ENCODE data around the gene GPR78. TPM values are rescaled to one million over a fixed set of nuclear protein-coding genes. Genes with fewer than 3 reads are reported as not detected.

GPR78 gene
- polyA plus RNA-seq, 1 donor (not counting 4 experiments of a cell fraction or from before 2014, with no cell fraction given), result not detected

GRCh38 chr4:8617486-8618040, 37.4 kb downstream of the GPR78 start:
- H2AFZ ChIP-seq (ENCODE audit: control insufficient read depth, low read length), result no peak overlapping the region
- dilution Hi-C loops (cut with MboI; ENCODE audit: extremely low pct_ligation_motif_present, low sequenced_read_pairs), result no loop called here
- H4K20me1 ChIP-seq (ENCODE audit: control insufficient read depth, extremely low read depth, insufficient read depth, low read length), result no peaks in the 10 kb centered on the region
- no peaks in the 10 kb centered on the region for H3K4me1 ChIP-seq (ENCODE audit: control insufficient read depth, extremely low read depth, insufficient read depth, low read length)
- H3K79me2 ChIP-seq (ENCODE audit: control insufficient read depth, insufficient read depth, low read length), result no peaks in the 10 kb centered on the region
- TF ChIP-seq CTCF (optimal IDR thresholded peaks at IDR 0.05 in 1 of 3, IDR thresholded peaks at IDR 0.05 in 1 of 3, conservative IDR thresholded peaks at IDR 0.05 in 1 of 3; ENCODE audit: extremely low read depth in 1 of 3, insufficient read depth in 2 of 3, low read length in 3 of 3) (no peak), EZH2 (IDR thresholded peaks at IDR 0.05; ENCODE audit: low read length) (no peak)
- H3K36me3 ChIP-seq (ENCODE audit: control insufficient read depth in 2 of 2, extremely low read depth in 1 of 2, insufficient read depth in 2 of 2, low read length in 2 of 2), result no peaks in the 10 kb centered on the region
- H3K9me1 ChIP-seq (ENCODE audit: control insufficient read depth, extremely low read depth, insufficient read depth, low read length), result no peaks in the 10 kb centered on the region
- H3K27me3 ChIP-seq (ENCODE audit: control insufficient read depth, extremely low read depth, insufficient read depth, low read length), result no peaks in the 10 kb centered on the region
- no peak overlapping the region for H3K9ac ChIP-seq (ENCODE audit: control insufficient read depth, extremely low read depth, insufficient read depth, low read length)
- no peak for FAIRE-seq
- H3K4me3 ChIP-seq (ENCODE audit: control insufficient read depth in 2 of 3, extremely low read depth in 1 of 3, insufficient read depth in 2 of 3, low read depth in 1 of 3, low read length in 3 of 3), result no peak overlapping the region
- no peaks in the 10 kb centered on the region for H3K9me3 ChIP-seq (ENCODE audit: control insufficient read depth, low read depth, low read length)
- H3K4me2 ChIP-seq (ENCODE audit: control insufficient read depth, extremely low read depth, insufficient read depth, low read depth, low read length), result no peak overlapping the region
- DNase-seq (ENCODE audit: low read depth, low spot score), result no peak
- no peak overlapping the region for H3K27ac ChIP-seq (ENCODE audit: control insufficient read depth, insufficient read depth, low read length)

GRCh38 chr4:8618421-8618820, 38.2 kb downstream of the GPR78 start:
- no peak overlapping the region for H3K9ac ChIP-seq (ENCODE audit: control insufficient read depth, extremely low read depth, insufficient read depth, low read length)
- no peaks in the 10 kb centered on the region for H3K36me3 ChIP-seq (ENCODE audit: control insufficient read depth in 2 of 2, extremely low read depth in 1 of 2, insufficient read depth in 2 of 2, low read length in 2 of 2)
- TF ChIP-seq EZH2 (IDR thresholded peaks at IDR 0.05; ENCODE audit: low read length), result no peak
- TF ChIP-seq CTCF (optimal IDR thresholded peaks at IDR 0.05 in 1 of 3, IDR thresholded peaks at IDR 0.05 in 1 of 3, conservative IDR thresholded peaks at IDR 0.05 in 1 of 3; ENCODE audit: extremely low read depth in 1 of 3, insufficient read depth in 2 of 3, low read length in 3 of 3), result no peak
- no peaks in the 10 kb centered on the region for H3K79me2 ChIP-seq (ENCODE audit: control insufficient read depth, insufficient read depth, low read length)
- no peak overlapping the region for H3K27ac ChIP-seq (ENCODE audit: control insufficient read depth, insufficient read depth, low read length)
- FAIRE-seq, result no peak
- no peak overlapping the region for H3K4me3 ChIP-seq (ENCODE audit: control insufficient read depth in 2 of 3, extremely low read depth in 1 of 3, insufficient read depth in 2 of 3, low read depth in 1 of 3, low read length in 3 of 3)
- H3K9me3 ChIP-seq (ENCODE audit: control insufficient read depth, low read depth, low read length), result no peaks in the 10 kb centered on the region
- dilution Hi-C loops (cut with MboI; ENCODE audit: extremely low pct_ligation_motif_present, low sequenced_read_pairs), result no loop called here
- no peak overlapping the region for H3K4me2 ChIP-seq (ENCODE audit: control insufficient read depth, extremely low read depth, insufficient read depth, low read depth, low read length)
- H4K20me1 ChIP-seq (ENCODE audit: control insufficient read depth, extremely low read depth, insufficient read depth, low read length), result no peaks in the 10 kb centered on the region
- H3K9me1 ChIP-seq (ENCODE audit: control insufficient read depth, extremely low read depth, insufficient read depth, low read length), result no peaks in the 10 kb centered on the region
- H3K4me1 ChIP-seq (ENCODE audit: control insufficient read depth, extremely low read depth, insufficient read depth, low read length), result no peaks in the 10 kb centered on the region
- no peaks in the 10 kb centered on the region for H3K27me3 ChIP-seq (ENCODE audit: control insufficient read depth, extremely low read depth, insufficient read depth, low read length)
- no peak overlapping the region for H2AFZ ChIP-seq (ENCODE audit: control insufficient read depth, low read length)
- DNase-seq (ENCODE audit: low read depth, low spot score), result no peak
